Stimulated activated CD4-positive, alpha-beta T cell treated with anti-CD3 and anti-CD28 coated beads, TNF-alpha, amount 100 ng/mL, for 1 hour (primary cell): ENCODE results near the gene PLVAP.
"Not testable (repeated sequence)": the region's sequence is repeated elsewhere in the genome, so short reads cannot be mapped to it uniquely, and the experiment has no call there.

Experiments used
- DNase-seq, 3 donors: peaks; one replicate each; pipeline ENCODE4 v3.0.0-alpha.2; 2020; ENCODE audit warnings: low read depth in 3 of 3, low spot score in 1 of 3

Gene PLVAP

DNA sequence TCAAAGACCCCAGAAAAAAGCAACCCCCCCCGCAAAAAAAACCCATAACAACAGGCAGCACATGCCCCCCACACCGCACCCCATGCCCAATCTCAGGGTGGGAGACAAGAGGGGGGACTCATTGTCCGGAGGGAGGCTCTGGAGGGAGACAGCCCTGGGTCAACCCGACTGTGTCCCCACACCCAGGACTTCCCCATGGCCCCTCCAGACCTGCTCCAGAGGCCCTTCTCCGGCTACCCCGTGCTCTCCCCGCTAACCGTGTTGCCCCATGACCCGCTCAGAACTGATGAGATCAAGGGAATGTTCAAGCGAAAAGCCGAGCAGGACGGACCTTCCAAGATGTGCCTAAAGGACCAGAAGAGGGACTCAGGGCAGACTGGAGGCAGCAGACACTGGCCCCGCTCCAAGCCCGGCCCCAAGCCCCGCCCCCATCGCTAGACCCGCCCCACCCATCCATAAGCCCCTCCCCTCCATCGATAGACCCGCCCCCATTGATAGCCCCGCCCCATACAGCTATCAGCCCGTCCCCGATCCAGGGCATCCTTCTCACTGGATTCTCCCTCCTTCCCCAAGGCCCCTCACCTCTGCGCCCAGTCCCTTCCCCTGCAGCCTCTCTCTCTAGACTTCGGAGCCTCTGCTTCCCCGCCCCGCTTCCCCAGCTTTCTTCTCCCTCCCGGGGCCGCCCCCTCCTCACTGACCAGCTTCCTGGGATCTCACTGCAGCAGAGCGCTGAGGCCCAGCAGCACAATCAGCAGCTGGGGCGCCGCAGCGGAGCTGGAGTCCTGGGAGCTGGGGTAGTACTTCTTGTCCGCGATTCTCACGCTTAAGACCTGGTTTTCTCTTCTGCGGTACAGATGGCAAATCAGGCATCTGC lies 26.1 kb upstream of the PLVAP start:
- peak in 1 of 3 donors; percentile 46 for DNase-seq

GRCh38 chr19:17401628-17402027 lies 24.5 kb upstream of the PLVAP start:
- no peak for DNase-seq

- no peak for DNase-seq
These were observed 21.9 kb upstream of the PLVAP start for GRCh38 chr19:17398902-17399527.

- peak in 1 of 3 donors; percentile 68 for DNase-seq
These were observed 17.8 kb upstream of the PLVAP start for GRCh38 chr19:17394891-17395415.

GRCh38 chr19:17393914-17394313 lies 16.8 kb upstream of the PLVAP start, which contains the start of gene CCDC194:
Gene CCDC194 (minus strand): TSS chr19:17394196. CDS start chr19:17394158, 38 bp downstream.
- DNase-seq = no peak

DNA sequence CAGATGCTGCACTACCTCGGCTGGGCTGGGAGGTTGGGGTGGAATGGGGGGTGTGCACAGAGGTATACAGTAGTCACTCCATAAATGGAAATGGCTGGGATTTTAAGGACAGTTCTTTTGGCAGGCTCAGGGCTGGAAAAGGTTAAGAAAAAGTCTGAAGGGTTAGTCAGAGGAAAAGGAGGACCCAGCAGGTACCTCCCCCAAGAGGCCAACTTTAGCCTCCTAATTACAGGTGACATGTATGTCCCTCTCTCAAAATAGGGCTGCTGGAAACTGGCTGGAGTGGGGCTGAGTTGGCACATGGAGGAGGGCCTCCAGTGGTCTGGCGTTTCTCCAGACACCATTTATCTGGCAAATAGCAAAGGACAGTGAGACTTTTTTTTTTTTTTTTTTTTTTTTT lies 15.9 kb upstream of the PLVAP start:
- no peak for DNase-seq

DNA sequence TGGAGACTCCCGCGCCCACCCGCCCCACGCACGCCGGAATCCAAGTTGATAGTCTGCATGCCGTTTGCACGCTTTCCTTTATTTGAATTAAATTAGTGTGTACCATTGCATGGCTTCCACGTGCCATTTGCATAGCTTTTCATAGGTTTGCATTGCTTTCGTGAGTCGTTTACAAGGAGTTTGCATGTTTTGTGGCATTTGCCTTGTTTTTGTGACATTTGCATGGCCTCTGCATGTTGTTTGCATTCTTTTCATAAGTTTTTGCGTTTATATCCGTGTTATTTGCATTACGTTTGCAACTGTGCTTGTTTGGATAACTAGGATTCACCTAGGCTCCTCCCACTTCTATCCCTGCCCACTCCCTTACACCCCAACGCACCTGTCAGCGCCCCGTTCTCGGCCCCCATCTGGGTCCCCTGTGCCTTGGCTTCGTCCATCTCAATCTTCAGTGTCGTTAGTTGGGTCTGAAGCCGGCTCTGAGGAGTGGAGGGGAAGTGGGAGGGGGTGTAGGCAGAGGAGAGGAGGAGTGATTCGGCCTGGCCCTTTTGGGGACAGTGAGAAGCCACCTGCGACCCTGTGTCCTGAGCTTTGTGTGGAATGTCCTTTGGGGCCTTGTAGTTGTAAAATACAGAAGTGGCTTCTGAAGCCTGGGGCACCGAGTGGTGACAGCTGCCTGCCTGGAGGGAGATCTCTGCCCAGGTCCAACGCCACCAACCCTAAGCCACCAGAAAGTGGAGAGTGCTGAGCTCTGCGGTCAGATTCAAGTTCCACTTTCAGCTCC lies 14.4 kb upstream of the PLVAP start:
- no peak for DNase-seq

DNA sequence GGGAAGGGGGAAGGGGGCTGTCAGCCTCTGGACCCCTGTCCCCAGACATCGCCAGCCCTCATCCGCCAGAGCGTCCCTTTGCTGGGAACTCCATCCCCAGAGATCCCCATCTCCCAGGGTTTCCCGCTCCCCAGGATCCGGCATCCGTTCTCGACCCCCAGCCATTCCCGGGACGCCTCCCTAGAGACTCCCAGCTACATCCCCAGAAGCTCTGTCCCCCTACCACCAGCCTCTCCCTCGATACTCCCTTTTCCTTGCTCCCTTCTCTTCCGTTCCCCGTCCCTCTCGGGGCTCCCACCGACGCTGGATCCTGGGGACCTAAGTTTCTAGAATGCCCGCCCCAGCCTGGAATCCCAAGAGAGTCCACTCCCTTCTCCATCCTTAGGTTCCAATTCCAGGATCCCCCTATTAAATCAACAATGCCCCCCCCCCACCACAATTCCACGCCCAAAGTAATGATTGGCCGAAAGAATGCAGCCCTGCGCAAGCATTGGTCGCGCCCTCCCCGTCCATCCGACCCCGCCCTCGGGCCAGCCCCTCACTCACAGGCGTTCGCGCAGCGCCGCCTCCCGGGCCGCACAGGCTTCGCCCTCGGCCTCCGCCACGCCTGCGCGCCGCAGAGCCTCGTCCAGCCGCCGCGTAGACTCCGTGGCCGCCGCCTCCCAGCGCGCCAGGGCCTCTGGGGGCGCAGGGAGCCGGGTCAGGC lies 13.7 kb upstream of the PLVAP start:
- DNase-seq = peak; percentile 65 to 86 (median 74)

DNA sequence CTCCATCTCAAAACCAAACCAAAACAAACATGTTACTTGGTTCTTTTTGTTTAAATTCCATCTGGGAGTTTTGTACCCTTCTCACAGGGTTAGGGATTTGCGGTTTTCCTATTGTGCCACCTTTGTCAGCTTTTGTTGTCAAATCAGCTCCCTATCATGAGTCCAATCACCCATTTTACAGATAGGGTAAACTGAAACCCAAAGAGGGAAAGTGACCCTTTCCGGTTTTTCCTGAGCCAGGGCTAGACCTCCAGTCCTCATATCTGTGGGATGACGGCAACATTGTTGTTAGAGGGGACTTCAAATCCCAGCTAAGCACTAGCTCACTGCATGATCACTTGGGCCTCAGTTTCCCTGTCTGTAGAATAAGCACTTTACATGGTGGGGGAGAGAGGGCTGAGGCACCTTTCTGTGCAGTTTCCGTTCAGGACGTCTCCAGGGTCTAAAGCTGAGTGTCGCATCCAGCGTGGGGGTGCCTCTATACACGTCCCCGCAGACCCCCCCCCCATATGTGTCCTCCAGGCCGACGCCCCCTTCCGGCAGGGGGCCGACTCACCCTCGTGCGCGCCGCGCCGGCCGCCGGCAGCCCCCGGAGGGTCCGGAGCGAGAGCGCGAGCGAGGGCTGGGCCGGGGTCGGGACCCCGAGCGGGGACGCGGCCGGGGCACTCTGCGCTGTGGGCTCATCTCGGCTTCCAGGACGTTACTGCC lies 13.0 kb upstream of the PLVAP start:
- no peak for DNase-seq

GRCh38 chr19:17389288-17389687 lies 12.1 kb upstream of the PLVAP start:
- no peak for DNase-seq

- peak in 1 of 3 donors; percentile 55 for DNase-seq
These were observed 8.9 kb upstream of the PLVAP start for GRCh38 chr19:17385878-17386611.

DNA sequence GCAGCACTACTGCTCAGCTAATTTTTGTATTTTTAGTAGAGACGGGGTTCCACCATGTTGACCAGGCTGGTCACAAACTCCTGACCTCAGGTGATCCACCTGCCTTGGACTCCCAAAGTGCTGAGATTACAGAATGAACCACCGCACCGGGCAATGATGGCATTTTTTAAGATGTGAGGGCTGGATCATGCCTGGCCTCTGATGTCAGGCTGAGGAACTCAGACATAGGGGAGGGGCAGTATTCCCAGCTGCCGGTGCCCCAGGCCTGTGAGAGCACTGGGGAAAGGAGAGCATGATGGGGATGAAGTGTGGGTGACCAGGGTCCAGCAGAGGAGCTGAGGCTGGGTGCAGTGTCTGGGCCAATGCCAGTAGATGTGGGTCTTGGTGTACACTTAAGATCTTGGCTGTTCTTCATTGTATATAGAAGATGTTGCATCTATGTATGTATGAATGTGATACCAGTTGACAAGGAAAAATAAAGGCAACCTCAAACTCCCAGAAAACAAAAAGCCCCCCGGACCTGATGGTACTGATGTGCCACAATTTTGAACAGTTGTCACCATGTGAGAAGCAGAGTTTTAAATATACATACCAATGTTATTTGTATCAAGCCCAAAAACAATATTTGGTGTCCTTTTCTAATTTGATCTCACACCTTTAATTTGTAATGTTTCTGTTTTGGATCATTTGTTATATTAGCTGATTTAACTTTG lies 3.4 kb upstream of the PLVAP start:
- DNase-seq = no peak

DNA sequence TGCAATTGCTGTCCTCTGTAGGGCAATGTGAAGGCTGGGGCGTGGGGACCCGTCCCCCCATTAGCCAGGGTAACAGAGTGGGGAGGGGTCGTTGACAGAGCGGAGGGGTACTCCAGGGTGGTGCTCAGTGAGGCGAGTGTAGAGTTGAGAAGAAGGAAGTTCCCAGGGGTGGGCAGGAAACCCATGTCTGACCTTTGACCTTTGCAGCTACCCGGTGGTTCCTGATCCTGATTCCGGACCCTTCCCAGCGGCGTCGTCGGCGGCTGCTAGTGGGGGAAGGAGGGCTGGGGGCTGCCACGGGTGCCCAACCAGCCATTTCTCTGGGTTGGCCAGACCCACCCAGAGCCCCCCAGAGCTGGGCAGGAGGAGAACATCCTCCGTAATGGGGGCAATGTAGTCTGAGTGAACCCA lies 2.1 kb upstream of the PLVAP start:
- no peak for DNase-seq

- DNase-seq = no peak
These were observed 1.1 kb upstream of the PLVAP start for GRCh38 chr19:17378271-17378670.

GRCh38 chr19:17370026-17370587 lies 7.0 kb downstream of the PLVAP start:
- no peak for DNase-seq

DNA sequence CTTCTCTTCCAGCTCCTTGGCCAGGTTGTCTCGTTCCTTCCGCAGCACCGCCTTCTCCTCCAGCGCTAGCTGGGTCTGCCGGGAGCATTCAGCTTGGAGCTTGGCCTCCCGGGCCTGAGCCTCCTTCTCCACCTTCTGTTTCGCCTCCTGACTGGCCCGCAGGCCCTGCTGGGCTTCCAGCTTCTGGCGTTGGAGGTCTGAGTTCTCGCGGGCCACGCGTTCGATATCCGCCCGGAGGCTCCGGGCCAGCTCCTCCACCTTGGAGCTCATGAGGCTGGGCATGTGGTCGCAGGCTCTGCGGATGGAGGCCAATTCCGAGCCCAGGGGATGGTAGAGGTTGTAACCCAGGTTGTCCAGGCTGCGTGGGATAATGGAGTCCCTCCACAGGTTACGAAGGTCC lies 11.8 kb downstream of the PLVAP start:
- DNase-seq = no peak

DNA sequence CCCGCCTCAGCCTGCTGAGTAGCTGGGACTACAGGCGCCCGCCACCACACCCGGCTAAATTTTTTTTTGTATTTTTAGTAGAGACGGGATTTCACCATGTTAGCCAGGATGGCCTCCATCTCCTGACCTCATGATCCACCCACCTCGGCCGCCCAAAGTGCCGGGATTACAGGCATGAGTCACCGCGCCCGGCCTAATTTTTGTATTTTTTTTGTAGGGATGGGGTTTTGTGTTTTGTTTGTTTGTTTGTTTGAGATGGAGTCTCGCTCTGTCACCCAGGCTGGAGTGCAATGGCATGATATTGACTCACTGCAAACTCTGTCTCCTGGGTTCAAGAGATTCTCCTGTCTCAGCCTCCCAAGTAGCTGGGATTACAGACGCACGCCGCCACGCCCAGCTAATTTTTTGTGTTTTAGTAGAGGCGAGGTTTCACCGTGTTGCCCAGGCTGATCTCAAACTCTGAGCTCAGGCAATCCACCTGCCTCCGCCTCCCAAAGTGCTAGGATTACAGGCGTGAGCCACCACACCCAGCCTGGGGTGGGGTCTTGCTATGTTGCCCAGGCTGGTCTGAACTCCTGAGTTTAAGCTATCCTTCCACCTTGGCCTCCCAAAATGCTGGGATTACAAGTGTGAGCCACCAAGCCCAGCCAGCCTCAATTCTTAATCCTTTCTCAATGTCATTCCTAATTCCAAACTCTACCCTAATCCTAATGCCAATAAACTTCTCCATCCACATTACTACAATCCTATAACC lies 13.1 kb downstream of the PLVAP start:
- not testable (repeated sequence) for DNase-seq
